Thymus (tissue), 2 donors: ENCODE results near the gene WIF1. TPM values are rescaled to one million over a fixed set of nuclear protein-coding genes. Genes with fewer than 3 reads are reported as not detected.

ENCODE experiments used
- polyA plus RNA-seq: library from polyadenylated mRNA; stranded (reverse); fragments of 200-250 nt; gene quantifications from one replicate; pipeline ENCODE4 v1.2.3, GENCODE V29; 2013
- total RNA-seq: library from RNA; stranded (reverse); fragments of 120-200 nt; gene quantifications from one replicate; pipeline ENCODE4 v1.2.4, GENCODE V29; 2013
- donor health status: healthy.

Gene WIF1
- total and polyA plus RNA-seq, 2 donors, result 0.23 to 0.38 TPM

Other genes starting within 250 kb of the WIF1 start
- 25.7 TPM for gene LEMD3, start 48.3 kb upstream of the WIF1 start, total RNA-seq
- gene LEMD3, start 48.3 kb upstream of the WIF1 start, polyA plus RNA-seq, result 21.4 TPM
- 1.1 TPM for gene MSRB3, start 157.4 kb upstream of the WIF1 start, total RNA-seq
- gene MSRB3, start 157.4 kb upstream of the WIF1 start, polyA plus RNA-seq, result 9.7 TPM